HG03575 (cell line): Measurements from ENCODE around the gene ST3GAL4.

ENCODE experiments used
- ATAC-seq: cut with Tn5 transposase; IDR thresholded peaks from one replicate; pipeline ENCODE4 v1.9.1; 2021; ENCODE audit not compliant: unreplicated experiment, insufficient number of reproducible peaks, low FRiP score; ENCODE audit errors: extremely low read depth

ST3GAL4 gene

DNA sequence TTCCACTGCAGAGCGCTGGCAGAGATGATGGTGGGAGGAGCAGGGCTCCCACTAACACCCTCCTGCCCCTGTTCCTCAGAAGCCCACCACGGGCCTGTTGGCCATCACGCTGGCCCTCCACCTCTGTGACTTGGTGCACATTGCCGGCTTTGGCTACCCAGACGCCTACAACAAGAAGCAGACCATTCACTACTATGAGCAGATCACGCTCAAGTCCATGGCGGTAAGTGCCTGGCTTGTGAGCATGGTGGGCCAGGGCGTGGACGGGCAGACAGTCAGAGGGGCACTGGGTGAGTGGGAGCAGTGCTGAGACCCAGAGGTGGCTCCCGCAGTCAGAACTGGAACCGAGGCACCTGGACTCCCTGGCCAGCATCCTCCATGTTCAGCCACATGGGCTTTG is 57.9 kb downstream of the ST3GAL4 start:
- no peak for ATAC-seq

DNA sequence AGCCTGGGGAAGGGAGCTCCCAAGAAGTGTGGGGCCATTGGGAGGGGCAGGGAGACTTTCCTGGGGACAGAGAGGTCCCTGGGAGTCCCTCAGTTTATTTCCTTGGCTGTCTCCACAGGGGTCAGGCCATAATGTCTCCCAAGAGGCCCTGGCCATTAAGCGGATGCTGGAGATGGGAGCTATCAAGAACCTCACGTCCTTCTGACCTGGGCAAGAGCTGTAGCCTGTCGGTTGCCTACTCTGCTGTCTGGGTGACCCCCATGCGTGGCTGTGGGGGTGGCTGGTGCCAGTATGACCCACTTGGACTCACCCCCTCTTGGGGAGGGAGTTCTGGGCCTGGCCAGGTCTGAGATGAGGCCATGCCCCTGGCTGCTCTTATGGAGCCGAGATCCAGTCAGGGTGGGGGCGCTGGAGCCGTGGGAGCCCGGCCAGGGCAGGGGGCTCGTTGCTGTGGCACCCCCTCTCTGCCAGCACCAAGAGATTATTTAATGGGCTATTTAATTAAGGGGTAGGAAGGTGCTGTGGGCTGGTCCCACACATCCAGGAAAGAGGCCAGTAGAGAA is 58.4 kb downstream of the ST3GAL4 start:
- ATAC-seq: no peak

DNA sequence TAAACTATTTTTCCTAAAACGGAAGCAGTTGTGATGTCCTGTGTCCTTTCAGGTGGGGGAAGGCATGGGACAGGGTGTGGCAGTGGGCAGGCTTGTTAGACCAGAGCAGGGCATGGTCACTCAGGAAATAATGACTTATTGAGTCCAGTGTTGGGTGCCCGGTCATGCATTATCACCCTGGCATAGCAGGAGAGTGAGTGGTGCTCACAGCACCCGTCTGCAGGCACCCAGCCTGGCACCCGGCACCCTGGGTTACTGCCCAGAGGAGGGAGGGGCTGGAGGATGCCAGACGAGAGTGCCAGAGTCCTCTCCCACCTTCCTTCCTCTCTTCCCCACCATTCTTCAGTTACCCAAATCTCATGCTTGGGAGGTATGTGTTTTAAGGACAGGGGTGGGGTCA is 59.1 kb downstream of the ST3GAL4 start:
- ATAC-seq: no peak

DNA sequence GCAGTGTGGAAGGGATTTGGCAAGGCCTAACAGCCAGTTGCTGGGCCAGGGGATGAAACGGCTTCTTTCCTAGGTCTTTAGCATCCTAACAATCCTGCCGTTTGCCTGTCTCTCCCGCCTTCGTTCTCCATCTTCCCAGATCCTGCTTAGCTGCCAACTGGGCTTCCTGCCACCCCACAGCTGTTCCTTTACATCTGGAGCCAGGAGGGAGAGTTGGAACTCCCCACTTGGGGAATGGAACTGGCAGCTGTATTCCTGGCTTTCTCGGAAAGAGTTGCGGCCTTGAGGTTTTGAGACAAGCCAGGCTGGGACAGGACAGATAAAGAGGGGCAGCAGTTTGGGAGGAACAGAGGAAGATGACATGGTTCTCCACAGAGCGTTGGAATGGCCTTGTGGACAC is 59.6 kb downstream of the ST3GAL4 start:
- no peak for ATAC-seq

DNA sequence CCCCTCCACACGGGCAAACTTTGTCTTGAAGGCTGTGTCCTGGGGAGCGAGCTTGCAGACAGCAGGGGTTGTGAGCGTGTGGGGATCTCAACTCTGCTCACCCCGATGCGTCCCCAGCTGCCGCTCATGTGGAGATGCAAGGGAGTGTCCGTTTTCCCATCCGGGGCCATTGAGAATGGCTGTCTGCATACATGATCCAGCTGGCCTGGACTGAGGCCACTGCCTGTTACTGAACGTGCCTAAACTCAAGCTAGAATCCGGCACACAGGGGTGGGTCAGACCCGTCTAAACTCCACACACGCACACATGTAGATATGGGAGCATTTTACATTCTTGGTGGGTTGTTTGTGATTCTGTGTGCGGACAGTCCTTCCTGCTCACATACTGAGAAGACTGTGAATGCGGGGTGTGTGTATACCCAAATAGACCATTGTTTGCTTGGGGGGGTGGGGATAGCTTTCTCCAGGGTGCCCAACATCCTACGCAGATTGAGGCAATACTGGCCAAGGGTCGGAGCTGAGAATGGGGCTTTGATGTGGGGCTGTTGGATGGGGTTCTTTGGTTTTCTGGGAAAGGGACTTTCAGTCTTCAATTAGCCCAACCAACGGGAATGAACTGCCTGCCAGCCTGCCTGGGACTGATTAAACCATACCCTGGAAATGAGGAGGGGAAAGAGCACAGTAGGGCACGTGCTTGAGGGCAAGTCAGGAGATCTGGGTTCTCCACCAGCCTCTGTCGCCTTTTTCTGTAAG is 60.4 kb downstream of the ST3GAL4 start:
- no peak for ATAC-seq

DNA sequence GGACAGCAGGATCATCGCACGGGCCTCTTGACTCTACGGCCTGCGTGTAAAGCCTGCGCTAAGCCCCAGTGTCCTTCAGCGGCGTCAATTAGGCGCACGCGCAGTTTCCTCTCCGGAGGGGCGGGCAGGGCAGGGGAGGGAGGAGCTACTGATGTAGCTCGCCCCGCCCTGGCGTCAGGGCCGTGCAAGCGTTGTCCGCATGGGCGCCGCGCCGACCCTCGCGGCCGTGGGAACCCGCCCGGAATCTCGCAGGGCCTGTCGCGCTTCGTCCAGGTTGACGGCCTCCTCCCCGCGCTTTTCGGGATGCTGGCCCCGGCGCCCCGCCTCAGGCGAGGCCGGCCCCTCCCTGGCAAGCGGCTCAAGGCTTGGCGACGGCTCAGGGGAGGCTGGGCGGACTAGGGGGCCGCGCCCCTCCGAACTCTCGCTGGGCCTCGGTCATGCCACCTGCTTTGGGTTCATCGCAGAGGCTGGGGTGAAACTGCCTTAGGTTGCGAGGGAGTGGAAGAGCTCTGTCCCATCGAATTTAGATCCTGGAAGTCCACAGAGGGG is 61.1 kb downstream of the ST3GAL4 start:
- no peak for ATAC-seq

DNA sequence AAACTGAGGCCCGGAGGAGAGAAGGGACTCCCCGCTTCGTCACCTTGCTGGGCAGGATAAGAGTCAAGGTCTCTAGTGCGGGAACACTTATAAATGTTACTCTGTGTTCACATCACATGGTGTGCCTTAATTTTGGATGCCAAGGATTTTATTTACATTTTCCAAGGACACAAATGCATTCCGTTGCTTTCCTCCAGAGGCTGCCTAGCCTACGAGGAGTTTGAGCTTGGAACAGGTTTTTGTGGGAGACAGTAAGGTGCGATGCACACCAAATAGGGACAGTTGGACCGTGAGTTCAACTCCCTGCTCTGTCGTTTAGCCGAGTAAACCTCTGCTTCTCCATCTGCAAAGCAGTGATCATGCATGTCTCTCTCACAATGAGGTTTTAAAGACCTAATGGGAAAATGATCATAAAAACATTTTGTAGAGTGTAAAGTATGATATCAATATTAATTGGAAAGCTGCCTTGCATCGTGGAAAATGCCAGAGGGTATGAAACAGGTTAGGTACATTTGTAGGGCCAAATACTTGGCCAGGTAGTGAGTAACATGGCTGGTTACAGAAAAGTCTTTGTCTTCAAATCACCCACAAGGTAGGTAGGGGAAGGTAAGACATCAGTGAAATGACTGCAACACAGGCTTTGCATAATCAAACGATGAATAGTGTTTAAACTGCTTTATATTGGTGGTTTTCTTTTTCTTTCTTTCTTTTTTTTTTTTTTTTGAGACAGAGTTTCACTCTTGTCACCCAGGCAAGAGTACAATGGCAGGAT is 61.8 kb downstream of the ST3GAL4 start:
- ATAC-seq: no peak

DNA sequence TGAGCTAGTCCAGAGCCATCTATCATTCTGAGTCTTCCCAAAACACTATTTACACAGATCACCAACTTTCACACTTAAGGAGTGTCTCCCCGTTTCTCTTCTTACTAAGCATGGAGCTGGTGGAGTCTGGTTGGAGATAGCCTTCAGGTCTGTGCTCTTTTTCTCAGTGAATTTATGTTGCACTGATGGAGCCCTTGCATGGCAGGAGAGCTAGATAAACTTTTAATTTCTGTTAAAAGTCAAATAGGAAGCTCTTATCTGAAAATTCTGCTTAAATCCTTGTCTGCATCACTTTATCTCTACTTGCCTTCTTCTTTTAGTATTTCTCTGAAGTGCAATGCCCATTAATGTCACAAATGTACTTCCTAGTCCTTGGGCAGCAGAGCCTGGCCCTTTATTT is 63.4 kb downstream of the ST3GAL4 start:
- ATAC-seq: no peak

DNA sequence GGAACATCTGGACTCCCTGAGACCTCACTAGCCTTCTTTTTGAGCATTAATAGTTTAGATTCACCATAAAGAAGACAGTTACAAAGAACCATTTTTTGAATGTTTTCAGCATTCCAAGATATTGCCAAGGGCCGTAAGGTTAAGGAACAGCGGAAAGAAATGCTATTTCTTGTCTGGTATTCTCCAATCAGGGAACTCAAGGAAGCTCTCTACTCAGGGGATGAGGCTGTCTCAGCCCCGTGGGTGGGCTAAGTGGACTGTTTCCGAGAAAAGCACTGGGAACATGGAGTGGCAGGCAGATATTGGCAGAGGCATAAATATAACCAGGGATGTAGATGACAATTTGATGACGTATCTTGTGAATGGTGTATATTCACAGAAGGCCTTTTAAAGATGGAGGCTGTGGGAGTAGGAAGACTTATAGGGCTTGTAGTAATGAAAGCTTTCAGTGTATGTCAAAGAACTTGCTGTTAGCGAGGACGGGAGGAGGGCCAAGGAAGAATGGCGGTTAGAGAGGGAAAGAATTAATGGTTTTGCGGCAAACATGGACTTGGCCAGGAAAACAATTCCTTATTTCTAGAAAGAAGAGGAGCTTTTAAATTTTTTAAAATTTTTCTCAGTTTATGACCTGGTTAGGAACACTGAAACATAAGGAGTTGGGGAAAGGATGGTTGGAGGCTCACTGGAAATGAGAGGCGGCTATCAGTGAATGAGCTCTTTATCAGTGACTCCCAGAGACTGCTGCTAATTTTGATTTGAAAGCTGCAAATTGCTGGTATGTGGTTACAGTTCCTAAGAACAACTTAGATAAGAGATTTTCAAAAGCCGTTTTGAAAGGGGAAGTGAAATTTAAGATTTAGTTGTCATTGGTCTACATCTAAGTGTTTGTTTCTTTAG is 64.6 kb downstream of the ST3GAL4 start:
- ATAC-seq: peak; percentile 70

DNA sequence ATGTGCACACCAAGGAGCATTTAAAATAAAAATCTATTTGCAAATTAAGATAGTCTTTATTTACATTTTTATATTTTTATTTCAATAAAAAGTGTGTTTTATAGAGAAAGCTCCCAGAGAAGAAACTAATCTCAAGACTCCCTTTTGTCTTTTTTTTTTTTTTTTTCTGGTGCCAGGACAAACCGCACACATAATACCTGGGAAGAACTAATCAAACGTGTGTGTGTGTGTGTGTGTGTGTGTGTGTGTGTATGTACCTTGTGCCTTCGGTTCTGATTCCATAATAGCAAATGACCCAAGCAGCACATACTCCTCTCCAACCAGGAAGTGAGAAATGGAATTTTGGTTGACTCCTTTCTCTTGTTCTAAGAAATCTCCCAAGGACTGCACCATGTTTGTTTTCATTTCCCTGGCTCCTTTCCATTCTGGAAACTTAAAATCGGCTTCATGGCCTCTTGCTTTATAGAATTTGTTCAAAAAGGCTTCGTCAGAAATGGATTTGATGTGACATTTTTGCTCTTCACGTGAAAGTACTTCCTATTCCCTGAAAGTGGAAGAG is 65.3 kb downstream of the ST3GAL4 start:
- no peak for ATAC-seq

DNA sequence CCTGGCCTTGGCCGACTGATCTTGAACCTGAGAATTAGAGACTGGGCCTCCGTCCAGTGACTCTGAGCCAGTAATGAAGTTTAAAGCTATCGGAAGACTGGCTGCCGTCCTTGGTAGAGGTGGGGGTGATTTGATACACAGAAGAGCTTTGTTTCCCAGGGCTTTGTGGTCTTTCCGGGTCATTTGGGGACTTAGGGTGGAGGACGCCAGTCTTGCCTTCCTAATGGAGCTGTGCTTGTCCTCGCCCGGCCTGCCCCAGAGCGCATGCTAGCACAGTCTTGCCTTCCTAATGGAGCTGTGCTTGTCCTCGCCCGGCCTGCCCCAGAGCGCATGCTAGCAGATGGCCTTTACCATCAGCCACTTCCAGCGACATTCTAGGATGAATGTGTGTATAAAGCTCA is 65.8 kb downstream of the ST3GAL4 start:
- ATAC-seq: no peak

DNA sequence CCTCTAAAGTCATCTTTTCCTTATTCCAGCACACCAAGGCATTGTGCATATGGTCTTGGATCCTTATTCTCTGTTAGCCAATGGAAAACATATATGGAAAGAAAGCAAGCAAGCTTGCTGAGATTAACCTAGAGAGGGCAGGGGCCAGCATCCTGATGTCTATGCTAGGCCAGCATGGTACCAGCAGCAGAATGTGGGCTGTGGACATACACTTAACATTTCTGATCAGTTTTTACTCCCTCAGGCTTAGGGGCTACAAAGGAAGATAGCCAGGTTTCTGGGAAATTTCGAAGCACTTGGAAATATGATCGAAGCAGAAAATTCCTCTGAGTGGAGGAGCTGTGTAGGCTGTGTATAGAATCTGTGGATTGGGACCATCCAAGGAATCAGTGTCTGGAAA is 67.0 kb downstream of the ST3GAL4 start:
- no peak for ATAC-seq

DNA sequence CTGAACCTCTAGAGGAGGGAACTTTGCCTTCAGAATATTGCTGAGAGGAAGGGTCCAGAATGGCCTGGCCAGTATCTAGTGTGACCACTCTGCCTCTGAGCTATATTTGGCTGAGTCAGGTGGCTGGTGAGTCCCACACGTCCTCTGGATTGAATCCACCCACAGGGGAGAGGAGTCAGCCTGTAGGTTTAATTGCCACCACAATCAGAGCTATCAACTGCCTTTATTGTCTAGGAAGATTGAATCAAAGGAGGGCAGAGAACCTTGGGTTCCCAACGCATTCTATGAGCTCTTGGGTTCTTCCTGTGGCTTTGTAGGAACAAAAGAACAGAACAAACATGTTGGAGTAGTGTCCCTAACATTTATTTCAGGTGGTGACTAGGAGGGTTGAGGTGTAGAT is 67.7 kb downstream of the ST3GAL4 start:
- ATAC-seq: no peak

DNA sequence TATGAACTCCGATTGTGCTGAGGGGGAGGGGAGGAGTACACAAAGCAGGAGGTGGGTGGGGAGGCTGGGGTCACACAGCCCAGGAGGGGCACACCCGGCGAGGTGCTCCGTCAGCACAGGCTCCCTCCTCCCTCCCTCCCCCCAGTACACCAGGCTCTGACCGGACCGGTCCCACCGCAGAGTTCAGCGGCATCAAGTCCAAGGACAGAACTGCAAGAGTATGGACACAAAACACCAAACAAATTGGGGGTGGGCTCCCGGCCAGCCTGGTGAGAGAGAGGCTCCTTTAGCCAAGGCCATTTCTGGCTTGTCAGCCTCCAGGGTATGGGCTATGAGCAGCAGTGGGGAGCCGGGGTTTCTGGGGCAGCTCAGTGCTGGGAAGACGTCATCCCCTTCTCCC is 68.3 kb downstream of the ST3GAL4 start:
- ATAC-seq: no peak

DNA sequence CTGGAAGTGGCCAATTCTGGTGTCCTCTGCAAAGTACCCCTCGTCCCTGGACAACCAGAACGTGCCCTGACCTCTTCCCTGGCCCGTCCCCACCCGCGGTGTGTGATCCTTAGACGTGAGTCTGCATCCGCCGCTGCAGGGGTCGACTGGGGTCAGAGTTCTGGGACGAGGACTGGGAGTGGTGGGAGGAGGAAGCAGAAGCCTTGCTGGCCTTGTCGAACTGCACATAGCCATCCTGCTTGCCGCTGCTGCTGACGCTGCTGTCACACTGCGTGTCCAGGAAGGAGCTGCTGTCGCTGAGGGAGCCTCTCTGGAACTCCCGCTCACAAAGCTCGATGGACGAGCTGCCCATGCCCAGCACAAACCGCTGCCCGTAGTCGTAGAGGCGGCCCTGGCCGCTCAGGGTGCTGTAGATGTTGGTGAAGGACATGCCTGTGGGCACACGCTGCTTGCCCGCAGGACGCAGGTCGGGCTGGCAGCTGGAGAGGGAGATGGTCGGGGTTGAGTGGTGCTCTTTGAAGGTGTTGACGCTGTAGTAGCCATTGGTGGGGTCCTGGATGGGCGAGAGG is 69.1 kb downstream of the ST3GAL4 start:
- no peak for ATAC-seq

DNA sequence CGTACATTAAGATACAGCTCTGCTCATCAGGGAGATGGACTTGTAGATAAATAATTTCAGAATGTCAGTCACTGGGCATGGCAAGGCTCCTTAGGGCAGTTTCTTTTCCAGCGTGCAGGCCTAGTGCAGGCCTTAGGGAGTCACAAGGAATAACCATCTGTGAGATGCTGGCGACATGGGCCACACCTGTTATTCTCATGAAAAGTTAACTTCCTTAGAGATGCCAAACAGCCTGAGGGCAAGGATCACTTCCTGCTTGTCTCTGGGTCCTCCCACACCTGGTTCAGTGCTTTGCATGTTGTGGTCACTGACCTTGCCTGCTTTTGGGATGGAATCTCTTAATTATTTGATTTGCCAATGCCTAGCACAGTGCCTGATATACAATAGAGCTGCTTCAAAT is 70.6 kb downstream of the ST3GAL4 start:
- ATAC-seq: no peak

DNA sequence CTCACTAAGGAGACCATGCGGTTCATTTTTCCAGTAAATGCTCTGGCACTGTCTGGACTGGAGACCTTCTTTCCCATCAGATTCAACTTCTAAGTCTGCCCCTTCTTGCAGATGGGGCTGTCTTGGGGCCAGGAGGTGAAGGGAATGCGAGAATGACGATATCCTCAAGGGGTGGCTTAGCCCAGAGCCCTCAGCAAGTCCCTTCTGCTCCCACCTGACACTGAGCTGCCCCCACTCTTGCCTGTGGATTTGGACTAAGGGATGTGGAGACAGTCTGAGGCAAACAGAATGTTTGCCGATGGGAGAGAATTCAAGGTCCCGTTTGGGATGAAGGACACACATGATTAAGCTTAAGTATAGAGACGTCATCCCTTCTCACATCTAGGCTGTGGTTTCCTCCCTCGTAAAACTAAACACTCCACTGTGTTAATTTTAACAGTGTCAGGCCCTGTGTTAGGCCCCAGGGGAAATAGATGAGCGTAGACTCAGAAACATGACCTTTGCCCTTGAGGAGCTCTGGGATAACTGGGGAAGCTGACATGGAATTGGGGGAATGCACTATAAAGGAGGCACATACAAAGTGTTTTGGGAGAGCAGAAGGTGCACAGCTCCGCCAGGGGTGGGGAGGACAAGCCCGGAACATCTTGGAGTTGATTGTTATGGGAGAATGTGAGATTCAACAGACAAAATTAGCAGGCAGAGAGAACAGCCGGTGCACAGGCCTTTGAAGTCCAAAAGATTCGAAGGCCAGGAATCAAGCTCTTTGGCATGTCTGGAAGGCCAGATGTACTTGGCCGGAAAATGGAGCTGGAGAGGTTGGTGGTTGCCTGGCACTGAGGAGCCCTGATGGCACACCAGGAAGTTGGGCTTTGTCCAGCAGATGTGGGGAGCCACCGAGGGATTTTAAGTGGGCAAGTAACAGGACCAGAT is 71.6 kb downstream of the ST3GAL4 start:
- no peak for ATAC-seq
